ENCODE results near the gene PRR15. TPM values are rescaled to one million over a fixed set of nuclear protein-coding genes. Genes with fewer than 3 reads are reported as not detected.

The PRR15 gene
- total and polyA plus RNA-seq, 2 donors from 2014 or later: 21.2 to 27.5 TPM

DNA sequence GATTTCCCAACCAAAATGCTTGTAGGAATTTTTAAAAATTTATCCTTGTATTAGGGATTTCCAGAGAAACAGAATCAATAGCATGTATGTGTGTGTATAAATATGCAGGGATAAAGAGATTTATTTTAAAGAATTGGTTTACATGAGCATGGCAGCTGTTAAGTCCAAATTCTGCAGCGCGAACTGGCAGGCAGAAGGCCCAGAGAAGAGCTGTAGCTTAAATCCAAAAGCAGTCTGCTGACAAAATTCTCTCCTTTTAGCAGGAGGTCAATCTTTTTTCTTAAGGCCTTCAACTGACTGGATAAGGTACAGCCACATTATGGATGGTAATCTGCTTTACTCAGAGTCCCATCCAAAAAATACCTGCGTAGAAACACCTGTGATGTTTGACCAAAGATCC, 42.0 kb downstream of the PRR15 start:
- TF ChIP-seq CTCF (IDR thresholded peaks at IDR 0.05; ENCODE audit: borderline replicate concordance, extremely low read depth, insufficient read depth): no peak
- FAIRE-seq (no peak), DNase-seq (no peak)
- intact Hi-C loops (cut with DNase I): no loop called here
- no peak overlapping the region for H3K27ac ChIP-seq (ENCODE audit: low read depth in 2 of 2, low read length in 2 of 2)
- H3K27me3 ChIP-seq (ENCODE audit: control insufficient read depth, insufficient read depth, low read length): no peaks in the 10 kb centered on the region
- H3K36me3 ChIP-seq (ENCODE audit: control insufficient read depth in 2 of 3, insufficient read depth in 3 of 3, low read length in 3 of 3): no peaks in the 10 kb centered on the region
- H3K4me3 ChIP-seq (ENCODE audit: low read length in 3 of 3): no peak overlapping the region
- no peaks in the 10 kb centered on the region for H3K4me1 ChIP-seq (ENCODE audit: control insufficient read depth in 2 of 3, insufficient read depth in 2 of 3, low read depth in 1 of 3, low read length in 3 of 3)
- no peaks in the 10 kb centered on the region for H3K9me3 ChIP-seq (ENCODE audit: control insufficient read depth in 2 of 3, insufficient read depth in 1 of 3, low read length in 3 of 3)
- no peak overlapping the region for H3K9ac ChIP-seq (ENCODE audit: low read length in 3 of 3)

DNA sequence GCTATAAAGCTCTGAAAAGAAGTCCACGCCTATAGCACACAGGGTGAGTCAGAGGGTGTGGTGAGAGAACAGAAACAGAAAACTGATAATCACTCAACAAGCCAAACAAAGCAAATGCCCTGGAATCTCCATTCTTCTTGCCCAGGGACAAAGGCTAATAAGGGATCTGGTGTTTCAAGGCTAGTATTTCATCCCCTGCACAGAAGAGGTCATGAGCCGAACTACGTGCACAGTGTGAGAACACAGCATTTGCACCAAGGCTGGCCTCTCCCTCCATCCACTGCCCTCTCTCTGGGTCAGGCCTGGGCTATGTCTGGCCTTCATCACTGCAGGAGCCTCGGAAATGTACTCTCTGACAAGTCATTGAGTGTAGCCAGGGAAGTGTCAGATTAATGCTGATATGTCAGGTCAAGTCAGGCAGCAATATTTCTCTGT, 42.7 kb downstream of the PRR15 start:
- H3K27me3 ChIP-seq (ENCODE audit: control insufficient read depth, insufficient read depth, low read length): no peaks in the 10 kb centered on the region
- H3K9ac ChIP-seq (ENCODE audit: low read length in 3 of 3): no peak overlapping the region
- peak in 1 of 5 donors; percentile 9 for DNase-seq
- TF ChIP-seq CTCF (IDR thresholded peaks at IDR 0.05; ENCODE audit: borderline replicate concordance, extremely low read depth, insufficient read depth): no peak
- no peaks in the 10 kb centered on the region for H3K4me1 ChIP-seq (ENCODE audit: control insufficient read depth in 2 of 3, insufficient read depth in 2 of 3, low read depth in 1 of 3, low read length in 3 of 3)
- H3K36me3 ChIP-seq (ENCODE audit: control insufficient read depth in 2 of 3, insufficient read depth in 3 of 3, low read length in 3 of 3): no peaks in the 10 kb centered on the region
- H3K4me3 ChIP-seq (ENCODE audit: low read length in 3 of 3): no peak overlapping the region
- intact Hi-C loops (cut with DNase I): no loop called here
- H3K9me3 ChIP-seq (ENCODE audit: control insufficient read depth in 2 of 3, insufficient read depth in 1 of 3, low read length in 3 of 3): no peaks in the 10 kb centered on the region
- no peak overlapping the region for H3K27ac ChIP-seq (ENCODE audit: low read depth in 2 of 2, low read length in 2 of 2)
- FAIRE-seq: no peak

DNA sequence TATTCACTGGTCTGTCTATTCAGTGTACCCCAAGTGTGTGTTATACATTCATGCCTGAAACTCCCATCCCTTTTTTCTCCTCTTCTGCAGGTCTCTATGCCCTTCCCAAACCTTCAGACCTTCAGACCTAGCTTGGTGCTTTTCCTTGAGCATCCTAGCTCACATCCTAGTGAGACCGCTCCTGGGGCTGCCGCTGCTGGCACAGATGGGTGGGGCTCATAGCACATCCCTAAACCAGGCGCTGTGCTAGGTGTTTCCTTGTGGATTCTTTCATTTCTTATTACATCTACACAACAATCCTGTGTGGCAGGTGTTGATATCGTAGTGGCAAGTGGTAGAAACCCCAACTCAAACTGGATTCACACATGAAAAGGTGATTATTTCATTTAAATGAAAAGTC, 43.2 kb downstream of the PRR15 start:
- intact Hi-C loops (cut with DNase I): no loop called here
- no peak for TF ChIP-seq CTCF (IDR thresholded peaks at IDR 0.05; ENCODE audit: borderline replicate concordance, extremely low read depth, insufficient read depth)
- H3K4me1 ChIP-seq (ENCODE audit: control insufficient read depth in 2 of 3, insufficient read depth in 2 of 3, low read depth in 1 of 3, low read length in 3 of 3): no peaks in the 10 kb centered on the region
- no peak overlapping the region for H3K4me3 ChIP-seq (ENCODE audit: low read length in 3 of 3)
- H3K36me3 ChIP-seq (ENCODE audit: control insufficient read depth in 2 of 3, insufficient read depth in 3 of 3, low read length in 3 of 3): no peaks in the 10 kb centered on the region
- FAIRE-seq (no peak), DNase-seq (no peak)
- no peaks in the 10 kb centered on the region for H3K27me3 ChIP-seq (ENCODE audit: control insufficient read depth, insufficient read depth, low read length)
- no peak overlapping the region for H3K27ac ChIP-seq (ENCODE audit: low read depth in 2 of 2, low read length in 2 of 2)
- H3K9me3 ChIP-seq (ENCODE audit: control insufficient read depth in 2 of 3, insufficient read depth in 1 of 3, low read length in 3 of 3): no peaks in the 10 kb centered on the region
- no peak overlapping the region for H3K9ac ChIP-seq (ENCODE audit: low read length in 3 of 3)

DNA sequence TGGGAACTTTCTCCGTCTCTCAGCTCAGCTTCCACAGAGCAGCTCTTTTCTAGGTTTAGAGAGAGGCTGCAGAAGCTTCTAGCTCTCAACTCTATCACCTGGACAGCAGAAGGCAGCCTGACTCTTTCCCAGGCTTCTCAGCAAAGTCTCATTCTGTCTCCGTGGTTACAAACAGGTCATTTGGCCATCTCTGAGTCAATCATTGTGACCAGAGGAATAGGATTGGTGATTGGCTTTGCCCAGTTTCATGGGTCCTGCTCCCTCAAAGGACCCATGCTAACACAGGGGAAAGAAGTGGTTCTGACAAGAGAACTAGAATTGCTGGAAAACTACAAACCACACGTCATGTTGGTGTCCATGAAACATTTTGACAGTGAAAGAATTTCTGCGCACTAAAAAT, 43.6 kb downstream of the PRR15 start:
- Histone ChIP-seq H3K4me1 (ENCODE audit: control insufficient read depth in 2 of 3, insufficient read depth in 2 of 3, low read depth in 1 of 3, low read length in 3 of 3) (no peaks in the 10 kb centered on the region), H3K4me3 (ENCODE audit: low read length in 3 of 3) (no peak overlapping the region), H3K27ac (ENCODE audit: low read depth in 2 of 2, low read length in 2 of 2) (no peak overlapping the region), H3K9me3 (ENCODE audit: control insufficient read depth in 2 of 3, insufficient read depth in 1 of 3, low read length in 3 of 3) (no peaks in the 10 kb centered on the region), H3K36me3 (ENCODE audit: control insufficient read depth in 2 of 3, insufficient read depth in 3 of 3, low read length in 3 of 3) (no peaks in the 10 kb centered on the region), H3K27me3 (ENCODE audit: control insufficient read depth, insufficient read depth, low read length) (no peaks in the 10 kb centered on the region), H3K9ac (ENCODE audit: low read length in 3 of 3) (no peak overlapping the region)
- intact Hi-C loops (cut with DNase I): no loop called here
- no peak for TF ChIP-seq CTCF (IDR thresholded peaks at IDR 0.05; ENCODE audit: borderline replicate concordance, extremely low read depth, insufficient read depth)
- FAIRE-seq (no peak), DNase-seq (no peak)

Data from kidney (tissue), 14 donors.